A549 (cell line): Measurements from ENCODE around the gene PAQR7. TPM values are rescaled to one million over a fixed set of nuclear protein-coding genes. Genes with fewer than 3 reads are reported as not detected.

Experiments used
- ATAC-seq, 2 experiments: fragments of 200-7000 bp in 1 of 2; fragments of >200 bp in 1 of 2; cut with Nextera tagmentation in 1 of 2; cut with Tn5 transposase in 1 of 2; 3 replicates each; pipeline versions ENCODE4 v1.8.0 to v1.9.1; 2018 to 2020; ENCODE audit warnings: mild to moderate bottlenecking in 1 of 2, moderate library complexity in 1 of 2
- CTCF ChIA-PET: fragments of 300-600 bp; sonication (Branson Sonifier 250); formaldehyde crosslinking; extraction: SDS; loops from one replicate; lab custom pipeline; 2021; ENCODE audit warnings: antibody characterized with exemption, inconsistent platforms; lab: Yijun Ruan, JAX
- POLR2A ChIA-PET: fragments of 350-600 bp; formaldehyde crosslinking; extraction: SDS; loops from one replicate; lab custom pipeline; 2021; ENCODE audit warnings: antibody characterized with exemption, inconsistent platforms; lab: Yijun Ruan, JAX
- DNase-seq, 2 experiments: peaks; one replicate each; pipeline versions ENCODE4 v3.0.0 to v3.0.0-alpha.2; 2011 to 2016; ENCODE audit warnings: low read depth in 1 of 2, low spot score in 1 of 2
- FAIRE-seq: peaks from 2 replicates; lab custom pipeline; 2011; peaks lifted over from hg19 to GRCh38; lab: Jason Lieb, UNC
- H3K27ac ChIP-seq, 2 experiments: fragments of >200 bp; sonication (Bioruptor Twin); formaldehyde crosslinking; 3 replicates each; pipeline ENCODE4 v1.5.1; 2016 to 2017
- H3K4me1 ChIP-seq: fragments of >200 bp; sonication (Bioruptor Twin); formaldehyde crosslinking; 3 replicates; pipeline ENCODE4 v1.6.1; 2016
- H3K4me2 ChIP-seq: fragments of >200 bp; sonication (Bioruptor Twin); formaldehyde crosslinking; 3 replicates; pipeline ENCODE4 v1.6.1; 2016
- H3K4me3 ChIP-seq: fragments of >200 bp; sonication (Bioruptor Twin); formaldehyde crosslinking; 3 replicates; pipeline ENCODE4 v1.5.1; 2016
- H3K9me3 ChIP-seq: fragments of >200 bp; sonication (Bioruptor Twin); formaldehyde crosslinking; 3 replicates; pipeline ENCODE4 v1.6.1; 2016
- CBX8 ChIP-seq: fragments of 200-600 bp; sonication (generic); IDR thresholded peaks from 2 replicates; pipeline ENCODE4 v1.6.1; 2016
- CHD2 ChIP-seq: fragments of 150-350 bp; IDR thresholded peaks from 2 replicates; pipeline ENCODE4 v1.6.1; 2014; ENCODE audit warnings: low read length; ENCODE audit not compliant: partially characterized antibody
- CHD4 ChIP-seq: fragments of 200-600 bp; sonication (generic); IDR thresholded peaks from 2 replicates; pipeline ENCODE4 v1.6.1; 2016; ENCODE audit warnings: antibody characterized with exemption, mild to moderate bottlenecking, borderline replicate concordance
- EP300 ChIP-seq, 2 experiments: fragments of >200 bp; sonication (Bioruptor Twin); formaldehyde crosslinking; IDR thresholded peaks; 2 replicates in 1 of 2; 3 replicates in 1 of 2; pipeline ENCODE4 v1.6.1; 2016 to 2017
- ESRRA ChIP-seq: fragments of 150-350 bp; IDR thresholded peaks from 2 replicates; pipeline ENCODE4 v1.6.1; 2014; ENCODE audit warnings: mild to moderate bottlenecking, low read length, borderline replicate concordance
- FOSB ChIP-seq: fragments of 250-450 bp; sonication (Bioruptor Pico); IDR thresholded peaks from 2 replicates; pipeline ENCODE4 v1.5.0; 2020; ENCODE audit warnings: mild to moderate bottlenecking, moderate library complexity
- HOXA7 ChIP-seq: fragments of 250-450 bp; sonication (Bioruptor Pico); IDR thresholded peaks from 2 replicates; pipeline ENCODE4 v1.5.0; 2020; ENCODE audit warnings: mild to moderate bottlenecking, moderate library complexity
- HOXB13 ChIP-seq: fragments of 250-450 bp; sonication (Bioruptor Pico); IDR thresholded peaks from 2 replicates; pipeline ENCODE4 v1.5.0; 2020; ENCODE audit warnings: low read depth, mild to moderate bottlenecking, moderate library complexity
- HOXB5 ChIP-seq: fragments of 250-450 bp; sonication (Bioruptor Pico); IDR thresholded peaks from 2 replicates; pipeline ENCODE4 v1.5.0; 2020; ENCODE audit warnings: mild to moderate bottlenecking, moderate library complexity
- JUN ChIP-seq, 2 experiments: fragments of >200 bp; sonication (Bioruptor Twin); formaldehyde crosslinking; IDR thresholded peaks; 2 replicates in 1 of 2; 3 replicates in 1 of 2; pipeline ENCODE4 v1.6.1; 2016 to 2017
- MAFK ChIP-seq: fragments of 450-650 bp; IDR thresholded peaks from 2 replicates; pipeline ENCODE4 v1.6.1; 2014; ENCODE audit not compliant: partially characterized antibody
- NR3C1 ChIP-seq: fragments of >200 bp; sonication (Bioruptor Twin); formaldehyde crosslinking; IDR thresholded peaks from 3 replicates; pipeline ENCODE4 v1.6.1; 2017
- PHF8 ChIP-seq: fragments of 200-600 bp; sonication (generic); IDR thresholded peaks from 2 replicates; pipeline ENCODE4 v1.6.1; 2016; ENCODE audit warnings: low read depth, mild to moderate bottlenecking, antibody characterized with exemption, moderate library complexity, borderline replicate concordance
- POLR2AphosphoS2 ChIP-seq: conservative IDR thresholded peaks from 2 replicates; pipeline ENCODE4 v1.6.1; 2012; ENCODE audit warnings: low read length, improper control_type of control experiment, inconsistent platforms
- RARB ChIP-seq: fragments of 250-450 bp; sonication (Bioruptor Pico); IDR thresholded peaks from 2 replicates; pipeline ENCODE4 v1.8.0; 2021; ENCODE audit warnings: mild to moderate bottlenecking, moderate library complexity
- RCOR1 ChIP-seq: fragments of 150-350 bp; IDR thresholded peaks from 2 replicates; pipeline ENCODE4 v1.6.1; 2014; ENCODE audit warnings: antibody characterized with exemption, low read length, low read depth
- ZC3H11A ChIP-seq: fragments of 450-650 bp; IDR thresholded peaks from 2 replicates; pipeline ENCODE4 v1.6.1; 2014; ENCODE audit warnings: antibody characterized with exemption, mild to moderate bottlenecking
- WGBS: methylation state at CpG from one replicate; pipeline ENCODE4 v1.1.6; 2017; ENCODE audit errors: missing lambda C conversion rate; 5-methylcytosine and 5-hydroxymethylcytosine counted together
- polyA plus RNA-seq, 4 experiments: library from polyadenylated mRNA; depleted of rRNA in 3 of 4; stranded (reverse); fragments of >200 nt; fragmentation: RNase III in 1 of 4; extraction: RNeasy Plus Mini Kit Qiagen cat#74134 plus additional on column Dnase treatment in 1 of 4; gene quantifications; 2 replicates in 3 of 4; 3 replicates in 1 of 4; pipeline ENCODE4 v1.2.3, GENCODE V29; 2011 to 2017
- TF ChIP-seq, protein P1 (sequence below): fragments of 150-350 bp; IDR thresholded peaks from 2 replicates; pipeline ENCODE4 v1.6.1; 2014; ENCODE audit warnings: low read depth, mild to moderate bottlenecking, low read length
- TF ChIP-seq, protein P2 (sequence below): fragments of 250-450 bp; sonication (Bioruptor Pico); IDR thresholded peaks from 2 replicates; pipeline ENCODE4 v1.5.0; 2020; ENCODE audit warnings: low read depth, mild to moderate bottlenecking, moderate library complexity
- TF ChIP-seq, protein P3 (sequence below): fragments of 200-600 bp; sonication (generic); IDR thresholded peaks from 2 replicates; pipeline ENCODE4 v1.6.1; 2016; ENCODE audit warnings: antibody characterized with exemption, mild to moderate bottlenecking, moderate library complexity
- TF ChIP-seq, protein P4 (sequence below): fragments of >200 bp; sonication (Bioruptor Twin); formaldehyde crosslinking; IDR thresholded peaks from 3 replicates; pipeline ENCODE4 v1.6.1; 2016
- TF ChIP-seq, protein P5 (sequence below): fragments of 450-650 bp; IDR thresholded peaks from 2 replicates; pipeline ENCODE4 v1.6.1; 2014; ENCODE audit warnings: antibody characterized with exemption
- TF ChIP-seq, protein P6 (sequence below): IDR thresholded peaks from 2 replicates; pipeline ENCODE4 v1.6.1; 2012

The PAQR7 gene
- polyA plus RNA-seq, 2 of the 4 experiments (the other 2 are of a cell fraction), result 2.3 to 6.0 TPM

DNA sequence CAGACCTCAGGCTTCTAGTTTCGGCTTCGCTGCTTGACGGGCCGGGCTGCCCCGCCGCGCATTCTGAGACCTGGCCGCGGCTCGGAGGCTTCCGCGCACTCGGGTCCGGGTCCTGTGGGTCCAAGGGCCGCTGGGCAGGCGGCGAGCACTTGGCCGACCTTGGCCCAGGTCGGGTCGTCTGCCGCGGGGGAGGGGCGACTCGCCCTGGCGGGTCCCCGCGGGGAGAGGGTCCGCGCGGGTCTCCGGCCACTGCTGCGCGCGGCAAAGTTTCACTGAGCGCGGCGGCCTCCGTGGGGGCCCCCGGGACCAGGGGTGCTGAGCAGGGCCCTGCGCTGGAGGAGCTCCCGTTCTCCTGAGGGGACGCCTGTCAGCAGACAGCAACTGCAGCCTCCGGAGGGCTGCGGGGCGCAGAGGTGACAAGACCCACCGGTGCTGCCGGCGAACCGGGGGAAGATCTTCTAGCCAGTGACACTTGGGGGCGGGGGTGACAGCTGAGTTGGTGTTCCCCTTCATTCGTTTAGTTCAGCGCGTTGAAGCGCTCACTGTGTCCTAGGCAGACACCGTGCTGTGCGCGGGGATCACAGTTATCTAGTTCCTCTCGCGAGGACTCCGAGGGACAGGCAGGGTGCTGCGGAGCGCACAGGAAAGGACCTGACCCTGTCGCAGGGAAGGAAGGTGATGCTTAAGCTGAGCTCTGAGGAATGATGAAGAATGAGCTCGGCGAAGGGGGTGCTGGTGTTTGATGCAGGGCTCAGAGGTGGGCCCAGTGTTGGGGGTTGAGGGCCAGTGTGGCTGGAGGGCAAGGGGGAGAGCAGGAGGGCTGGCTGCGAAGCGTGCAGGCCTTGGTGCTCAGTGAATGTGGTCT is 55.0 kb downstream of the PAQR7 start:
- H3K27ac ChIP-seq, result peak overlapping the region; percentile 89
- 43% methylated on average over 8 of the region's 67 CpGs for WGBS

DNA sequence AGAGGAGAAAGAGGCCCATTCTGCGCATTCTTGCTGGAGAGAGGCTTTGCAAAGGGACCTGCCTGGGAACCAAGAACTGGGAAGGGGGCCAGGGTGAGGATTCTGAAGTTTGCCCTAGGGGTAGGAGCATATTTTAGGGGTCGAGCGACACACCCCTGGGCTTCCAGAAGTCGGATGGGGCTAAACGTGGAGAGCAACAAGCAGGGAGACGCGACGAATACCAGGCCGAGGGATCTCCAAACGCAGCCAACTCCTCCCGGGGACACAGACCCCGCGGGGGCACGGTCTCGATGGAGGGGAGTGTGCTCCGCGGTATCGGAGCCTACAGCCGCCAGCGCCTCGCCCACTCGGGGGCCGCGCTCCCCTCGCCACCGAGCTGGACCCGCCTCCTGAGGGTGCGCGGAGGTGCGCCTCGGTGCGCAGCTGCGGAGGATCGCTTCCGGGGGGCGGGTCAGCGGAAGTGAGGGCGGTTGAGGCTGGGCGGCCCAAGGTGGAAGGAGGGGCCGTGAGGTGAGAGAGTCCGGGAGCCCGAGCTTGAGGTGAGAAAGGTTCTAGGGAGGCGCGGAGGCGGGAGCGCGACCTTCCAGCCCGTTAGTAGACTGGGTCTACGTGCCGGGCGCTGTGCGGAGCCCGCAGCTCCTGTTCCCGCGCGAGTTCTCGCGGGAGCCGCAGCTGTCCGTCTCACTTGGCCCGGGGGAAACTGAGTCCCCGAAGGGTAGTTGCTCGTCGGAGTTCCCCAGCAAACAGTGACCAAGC is 55.8 kb downstream of the PAQR7 start, which contains the start of gene MTFR1L:
Gene MTFR1L, plus strand, starts transcription at position 464 of the 756 bp plus-strand sequence. CDS start 3,151 bp downstream, outside the sequence.
- peak within 1 kb of the TSS; percentile 83 for H3K4me2 ChIP-seq
- POLR2A ChIA-PET, result interaction anchor here (0.5 to 1.3 kb wide), 6 partner anchors 10 to 1444 kb away, joined by 3 to 4 read pairs (median 3); partner anchors contain the start of gene RSRP1
- DNase-seq (peak; percentile 68 to 86), FAIRE-seq (no peak), ATAC-seq (peak; percentile 86 to 95)
- peaks cover 13% of the 10 kb centered on the region for H3K4me1 ChIP-seq
- no peaks in the 10 kb centered on the region for H3K9me3 ChIP-seq
- CTCF ChIA-PET, result interaction anchor here (0.6 to 1.7 kb wide), 6 partner anchors 9 to 75 kb away, joined by 3 to 7 read pairs (median 4); no protein-coding TSS in a partner anchor
- peak within 1 kb of the TSS; percentile 89 for H3K27ac ChIP-seq
- 6% methylated on average over 9 of the region's 64 CpGs for WGBS
- H3K4me3 ChIP-seq, result peak within 1 kb of the TSS; percentile 81
- TF ChIP-seq, protein P1, sequence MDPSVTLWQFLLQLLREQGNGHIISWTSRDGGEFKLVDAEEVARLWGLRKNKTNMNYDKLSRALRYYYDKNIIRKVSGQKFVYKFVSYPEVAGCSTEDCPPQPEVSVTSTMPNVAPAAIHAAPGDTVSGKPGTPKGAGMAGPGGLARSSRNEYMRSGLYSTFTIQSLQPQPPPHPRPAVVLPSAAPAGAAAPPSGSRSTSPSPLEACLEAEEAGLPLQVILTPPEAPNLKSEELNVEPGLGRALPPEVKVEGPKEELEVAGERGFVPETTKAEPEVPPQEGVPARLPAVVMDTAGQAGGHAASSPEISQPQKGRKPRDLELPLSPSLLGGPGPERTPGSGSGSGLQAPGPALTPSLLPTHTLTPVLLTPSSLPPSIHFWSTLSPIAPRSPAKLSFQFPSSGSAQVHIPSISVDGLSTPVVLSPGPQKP, result no peak
- no peak for TF ChIP-seq HOXB5
- TF ChIP-seq CHD4, result no peak
- no peak for TF ChIP-seq HOXB13 (CRISPR knock-in tag)
- no peak for TF ChIP-seq MAFK
- no peak for TF ChIP-seq ZC3H11A
- TF ChIP-seq, protein P2, sequence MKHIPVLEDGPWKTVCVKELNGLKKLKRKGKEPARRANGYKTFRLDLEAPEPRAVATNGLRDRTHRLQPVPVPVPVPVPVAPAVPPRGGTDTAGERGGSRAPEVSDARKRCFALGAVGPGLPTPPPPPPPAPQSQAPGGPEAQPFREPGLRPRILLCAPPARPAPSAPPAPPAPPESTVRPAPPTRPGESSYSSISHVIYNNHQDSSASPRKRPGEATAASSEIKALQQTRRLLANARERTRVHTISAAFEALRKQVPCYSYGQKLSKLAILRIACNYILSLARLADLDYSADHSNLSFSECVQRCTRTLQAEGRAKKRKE (CRISPR knock-in tag), result no peak
- no peak for TF ChIP-seq RCOR1
- no peak for TF ChIP-seq FOSB (CRISPR knock-in tag)
- TF ChIP-seq RARB (CRISPR knock-in tag), result no peak
- TF ChIP-seq, protein P3, sequence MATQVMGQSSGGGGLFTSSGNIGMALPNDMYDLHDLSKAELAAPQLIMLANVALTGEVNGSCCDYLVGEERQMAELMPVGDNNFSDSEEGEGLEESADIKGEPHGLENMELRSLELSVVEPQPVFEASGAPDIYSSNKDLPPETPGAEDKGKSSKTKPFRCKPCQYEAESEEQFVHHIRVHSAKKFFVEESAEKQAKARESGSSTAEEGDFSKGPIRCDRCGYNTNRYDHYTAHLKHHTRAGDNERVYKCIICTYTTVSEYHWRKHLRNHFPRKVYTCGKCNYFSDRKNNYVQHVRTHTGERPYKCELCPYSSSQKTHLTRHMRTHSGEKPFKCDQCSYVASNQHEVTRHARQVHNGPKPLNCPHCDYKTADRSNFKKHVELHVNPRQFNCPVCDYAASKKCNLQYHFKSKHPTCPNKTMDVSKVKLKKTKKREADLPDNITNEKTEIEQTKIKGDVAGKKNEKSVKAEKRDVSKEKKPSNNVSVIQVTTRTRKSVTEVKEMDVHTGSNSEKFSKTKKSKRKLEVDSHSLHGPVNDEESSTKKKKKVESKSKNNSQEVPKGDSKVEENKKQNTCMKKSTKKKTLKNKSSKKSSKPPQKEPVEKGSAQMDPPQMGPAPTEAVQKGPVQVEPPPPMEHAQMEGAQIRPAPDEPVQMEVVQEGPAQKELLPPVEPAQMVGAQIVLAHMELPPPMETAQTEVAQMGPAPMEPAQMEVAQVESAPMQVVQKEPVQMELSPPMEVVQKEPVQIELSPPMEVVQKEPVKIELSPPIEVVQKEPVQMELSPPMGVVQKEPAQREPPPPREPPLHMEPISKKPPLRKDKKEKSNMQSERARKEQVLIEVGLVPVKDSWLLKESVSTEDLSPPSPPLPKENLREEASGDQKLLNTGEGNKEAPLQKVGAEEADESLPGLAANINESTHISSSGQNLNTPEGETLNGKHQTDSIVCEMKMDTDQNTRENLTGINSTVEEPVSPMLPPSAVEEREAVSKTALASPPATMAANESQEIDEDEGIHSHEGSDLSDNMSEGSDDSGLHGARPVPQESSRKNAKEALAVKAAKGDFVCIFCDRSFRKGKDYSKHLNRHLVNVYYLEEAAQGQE, result peak; percentile 93
- no peak for TF ChIP-seq POLR2AphosphoS2
- TF ChIP-seq CHD2, result peak; percentile 89
- no peak for TF ChIP-seq HOXA7 (CRISPR knock-in tag)
- TF ChIP-seq NR3C1, result no peak
- TF ChIP-seq, protein P4, sequence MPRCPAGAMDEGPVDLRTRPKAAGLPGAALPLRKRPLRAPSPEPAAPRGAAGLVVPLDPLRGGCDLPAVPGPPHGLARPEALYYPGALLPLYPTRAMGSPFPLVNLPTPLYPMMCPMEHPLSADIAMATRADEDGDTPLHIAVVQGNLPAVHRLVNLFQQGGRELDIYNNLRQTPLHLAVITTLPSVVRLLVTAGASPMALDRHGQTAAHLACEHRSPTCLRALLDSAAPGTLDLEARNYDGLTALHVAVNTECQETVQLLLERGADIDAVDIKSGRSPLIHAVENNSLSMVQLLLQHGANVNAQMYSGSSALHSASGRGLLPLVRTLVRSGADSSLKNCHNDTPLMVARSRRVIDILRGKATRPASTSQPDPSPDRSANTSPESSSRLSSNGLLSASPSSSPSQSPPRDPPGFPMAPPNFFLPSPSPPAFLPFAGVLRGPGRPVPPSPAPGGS, result peak; percentile 39; the same call in 1 of the 3 replicates
- TF ChIP-seq ESRRA, result no peak
- TF ChIP-seq, protein P5, sequence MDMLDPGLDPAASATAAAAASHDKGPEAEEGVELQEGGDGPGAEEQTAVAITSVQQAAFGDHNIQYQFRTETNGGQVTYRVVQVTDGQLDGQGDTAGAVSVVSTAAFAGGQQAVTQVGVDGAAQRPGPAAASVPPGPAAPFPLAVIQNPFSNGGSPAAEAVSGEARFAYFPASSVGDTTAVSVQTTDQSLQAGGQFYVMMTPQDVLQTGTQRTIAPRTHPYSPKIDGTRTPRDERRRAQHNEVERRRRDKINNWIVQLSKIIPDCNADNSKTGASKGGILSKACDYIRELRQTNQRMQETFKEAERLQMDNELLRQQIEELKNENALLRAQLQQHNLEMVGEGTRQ, result no peak
- TF ChIP-seq, protein P6, sequence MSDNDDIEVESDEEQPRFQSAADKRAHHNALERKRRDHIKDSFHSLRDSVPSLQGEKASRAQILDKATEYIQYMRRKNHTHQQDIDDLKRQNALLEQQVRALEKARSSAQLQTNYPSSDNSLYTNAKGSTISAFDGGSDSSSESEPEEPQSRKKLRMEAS, result peak; percentile 45
- peak in 1 of 2 experiments; percentile 7; a peak in 1 of 5 replicates for TF ChIP-seq JUN (IDR thresholded peaks at IDR 0.05)
- TF ChIP-seq CBX8, result no peak
- TF ChIP-seq EP300 (IDR thresholded peaks at IDR 0.05), result no peak

More for the DNA sequence above, 55.0 kb downstream of the PAQR7 start:
- Histone ChIP-seq H3K4me3 (peak overlapping the region; percentile 81), H3K4me2 (peak overlapping the region; percentile 83), H3K4me1 (peaks cover 14% of the 10 kb centered on the region), H3K9me3 (no peaks in the 10 kb centered on the region)
- ATAC-seq (peak; percentile 43 to 66; a peak in 4 of 6 replicates), FAIRE-seq (no peak), DNase-seq (peak; percentile 32 to 58)
- ChIA-PET CTCF (interaction anchor here (1.0 to 1.7 kb wide), 4 partner anchors 9 to 74 kb away, joined by 3 to 7 read pairs (median 4); no protein-coding TSS in a partner anchor), POLR2A (interaction anchor here (0.7 to 1.3 kb wide), 3 partner anchors 11 to 177 kb away, joined by 3 to 4 read pairs (median 4); no protein-coding TSS in a partner anchor)
- TF ChIP-seq PHF8, result peak; percentile 66
- no peak for TF ChIP-seq RCOR1
